Measurements from ENCODE around the gene FANCD2. TPM values are rescaled to one million over a fixed set of nuclear protein-coding genes. Genes with fewer than 3 reads are reported as not detected.
A peak's percentile ranks its signal among the peaks of the same experiment; 100 is the strongest.
"Not testable (repeated sequence)": the region's sequence is repeated elsewhere in the genome, so short reads cannot be mapped to it uniquely, and the experiment has no call there.

Gene FANCD2
- total RNA-seq, 2 donors from 2014 or later: 35.0 to 110 TPM

- no peaks in the 10 kb centered on the region for H3K4me1 Mint-ChIP-seq (ENCODE audit: low read depth in 2 of 2)
- no peak overlapping the region for H3K4me3 Mint-ChIP-seq
- no peak for ATAC-seq
- no peak for DNase-seq (ENCODE audit: low spot score)
- no peak overlapping the region for H3K27ac Mint-ChIP-seq
- H3K27me3 Mint-ChIP-seq: no peaks in the 10 kb centered on the region
- H3K36me3 Mint-ChIP-seq: peaks cover 14% of the 10 kb centered on the region
- H3K9me3 Mint-ChIP-seq: no peaks in the 10 kb centered on the region
These were observed 67.4 kb downstream of the FANCD2 start for GRCh38 chr3:10093678-10094077.

- no peaks in the 10 kb centered on the region for H3K9me3 Mint-ChIP-seq
- H3K27me3 Mint-ChIP-seq: no peaks in the 10 kb centered on the region
- peaks cover 5% of the 10 kb centered on the region for H3K36me3 Mint-ChIP-seq
- no peaks in the 10 kb centered on the region for H3K4me1 Mint-ChIP-seq (ENCODE audit: low read depth in 2 of 2)
- ATAC-seq (no peak), DNase-seq (ENCODE audit: low spot score) (no peak)
- no peak overlapping the region for H3K27ac Mint-ChIP-seq
- no peak overlapping the region for H3K4me3 Mint-ChIP-seq
These were observed 72.8 kb downstream of the FANCD2 start for GRCh38 chr3:10099041-10099440.

- no peaks in the 10 kb centered on the region for H3K36me3 Mint-ChIP-seq
These were observed 80.7 kb downstream of the FANCD2 start for GRCh38 chr3:10106919-10107318.

GRCh38 chr3:10108091-10108490 is 81.9 kb downstream of the FANCD2 start, which contains the start of gene FANCD2OS:
TSS of gene FANCD2OS (minus strand) at chr3:10108255. CDS start at chr3:10104774, 3,481 bp downstream.
- no peak within 1 kb of the TSS for H3K27ac Mint-ChIP-seq
- H3K4me3 Mint-ChIP-seq: no peak within 1 kb of the TSS
- H3K4me1 Mint-ChIP-seq (ENCODE audit: low read depth in 2 of 2): peaks cover 0 to 2% of the 10 kb centered on the region in 2 donors
- peaks cover 0 to 2% of the 10 kb centered on the region in 2 donors for H3K27me3 Mint-ChIP-seq
- H3K36me3 Mint-ChIP-seq: no peaks in the 10 kb centered on the region
- ATAC-seq (no peak), DNase-seq (ENCODE audit: low spot score) (no peak)
- no peaks in the 10 kb centered on the region for H3K9me3 Mint-ChIP-seq

More at GRCh38 chr3:10106919-10107318, 80.7 kb downstream of the FANCD2 start:
- Mint-ChIP-seq H3K27ac (no peak overlapping the region), H3K27me3 (peaks cover 0 to 2% of the 10 kb centered on the region in 2 donors), H3K4me3 (no peak overlapping the region), H3K9me3 (no peaks in the 10 kb centered on the region), H3K4me1 (ENCODE audit: low read depth in 2 of 2) (peaks cover 0 to 2% of the 10 kb centered on the region in 2 donors)
- no peak for ATAC-seq
- DNase-seq (ENCODE audit: low spot score): no peak

GRCh38 chr3:10115326-10116137 is 89.3 kb downstream of the FANCD2 start, which contains the start of gene BRK1:
TSS of gene BRK1 (plus strand) at chr3:10115675. CDS start at chr3:10115702, 27 bp downstream.
- Mint-ChIP-seq H3K27ac (peak within 1 kb of the TSS; percentile 87 to 91), H3K36me3 (peaks cover 9% of the 10 kb centered on the region), H3K4me1 (ENCODE audit: low read depth in 2 of 2) (peaks cover 23 to 26% of the 10 kb centered on the region in 2 donors), H3K9me3 (no peaks in the 10 kb centered on the region), H3K4me3 (peak within 1 kb of the TSS; percentile 97), H3K27me3 (no peaks in the 10 kb centered on the region)
- ATAC-seq (peak; percentile 99 to 100), DNase-seq (ENCODE audit: low spot score) (peak; percentile 95)

GRCh38 chr3:10116138-10116460 is 89.9 kb downstream of the FANCD2 start:
- peaks cover 29 to 31% of the 10 kb centered on the region in 2 donors for H3K4me1 Mint-ChIP-seq (ENCODE audit: low read depth in 2 of 2)
- peak in 1 of 2 donors; percentile 34 for ATAC-seq
- peak overlapping the region; percentile 97 for H3K4me3 Mint-ChIP-seq
- no peaks in the 10 kb centered on the region for H3K9me3 Mint-ChIP-seq
- peaks cover 15% of the 10 kb centered on the region for H3K36me3 Mint-ChIP-seq
- DNase-seq (ENCODE audit: low spot score): no peak
- H3K27me3 Mint-ChIP-seq: no peaks in the 10 kb centered on the region
- peak overlapping the region; percentile 87 to 91 for H3K27ac Mint-ChIP-seq

- DNase-seq (ENCODE audit: low spot score): no peak
- Mint-ChIP-seq H3K27ac (peak overlapping the region; percentile 87 to 91), H3K4me1 (ENCODE audit: low read depth in 2 of 2) (peaks cover 32 to 33% of the 10 kb centered on the region in 2 donors), H3K4me3 (peak overlapping the region; percentile 97), H3K9me3 (no peaks in the 10 kb centered on the region), H3K27me3 (no peaks in the 10 kb centered on the region), H3K36me3 (peaks cover 15% of the 10 kb centered on the region)
- no peak for ATAC-seq
These were observed 90.7 kb downstream of the FANCD2 start for GRCh38 chr3:10116928-10117327.

- Mint-ChIP-seq H3K36me3 (peaks cover 23% of the 10 kb centered on the region), H3K4me3 (no peak overlapping the region), H3K27ac (no peak overlapping the region), H3K27me3 (no peaks in the 10 kb centered on the region), H3K9me3 (no peaks in the 10 kb centered on the region), H3K4me1 (ENCODE audit: low read depth in 2 of 2) (peaks cover 40 to 45% of the 10 kb centered on the region in 2 donors)
- no peak for DNase-seq (ENCODE audit: low spot score)
- ATAC-seq: no peak
These were observed 93.1 kb downstream of the FANCD2 start for GRCh38 chr3:10119376-10119775.

- no peak overlapping the region for H3K4me3 Mint-ChIP-seq
- H3K27ac Mint-ChIP-seq: peak overlapping the region; percentile 2 to 32
- ATAC-seq: no peak
- no peaks in the 10 kb centered on the region for H3K27me3 Mint-ChIP-seq
- peaks cover 32% of the 10 kb centered on the region for H3K36me3 Mint-ChIP-seq
- H3K9me3 Mint-ChIP-seq: no peaks in the 10 kb centered on the region
- DNase-seq (ENCODE audit: low spot score): no peak
- H3K4me1 Mint-ChIP-seq (ENCODE audit: low read depth in 2 of 2): peaks cover 36 to 48% of the 10 kb centered on the region in 2 donors
These were observed 94.8 kb downstream of the FANCD2 start for GRCh38 chr3:10121064-10121463.

GRCh38 chr3:10122724-10123123 is 96.5 kb downstream of the FANCD2 start:
- no peak overlapping the region for H3K4me3 Mint-ChIP-seq
- H3K9me3 Mint-ChIP-seq: no peaks in the 10 kb centered on the region
- peaks cover 27 to 45% of the 10 kb centered on the region in 2 donors for H3K4me1 Mint-ChIP-seq (ENCODE audit: low read depth in 2 of 2)
- H3K36me3 Mint-ChIP-seq: peaks cover 38% of the 10 kb centered on the region
- ATAC-seq (no peak), DNase-seq (ENCODE audit: low spot score) (no peak)
- H3K27ac Mint-ChIP-seq: peak overlapping the region in 1 of 2 donors; percentile 26
- H3K27me3 Mint-ChIP-seq: no peaks in the 10 kb centered on the region

- H3K9me3 Mint-ChIP-seq; DNase-seq (ENCODE audit: low spot score); H3K4me1 Mint-ChIP-seq (ENCODE audit: low read depth in 2 of 2); H3K36me3 Mint-ChIP-seq; H3K4me3 Mint-ChIP-seq; H3K27me3 Mint-ChIP-seq; H3K27ac Mint-ChIP-seq; ATAC-seq: not testable (repeated sequence)
These were observed 109.6 kb downstream of the FANCD2 start for GRCh38 chr3:10135872-10136271.

- Mint-ChIP-seq H3K27me3 (no peaks in the 10 kb centered on the region), H3K4me1 (ENCODE audit: low read depth in 2 of 2) (no peaks in the 10 kb centered on the region), H3K36me3 (no peaks in the 10 kb centered on the region), H3K27ac (no peak overlapping the region), H3K4me3 (no peak overlapping the region), H3K9me3 (no peaks in the 10 kb centered on the region)
- no peak for DNase-seq (ENCODE audit: low spot score)
- no peak for ATAC-seq
These were observed 110.3 kb downstream of the FANCD2 start for GRCh38 chr3:10136426-10137005.

GRCh38 chr3:10137178-10137577 is 110.9 kb downstream of the FANCD2 start:
- ATAC-seq (no peak), DNase-seq (ENCODE audit: low spot score) (no peak)
- Mint-ChIP-seq H3K27ac (no peak overlapping the region), H3K36me3 (no peaks in the 10 kb centered on the region), H3K27me3 (no peaks in the 10 kb centered on the region), H3K4me1 (ENCODE audit: low read depth in 2 of 2) (no peaks in the 10 kb centered on the region), H3K4me3 (no peak overlapping the region), H3K9me3 (no peaks in the 10 kb centered on the region)

GRCh38 chr3:10140996-10141546 is 114.8 kb downstream of the FANCD2 start:
- ATAC-seq (no peak), DNase-seq (ENCODE audit: low spot score) (no peak)
- H3K27me3 Mint-ChIP-seq: no peaks in the 10 kb centered on the region
- no peaks in the 10 kb centered on the region for H3K9me3 Mint-ChIP-seq
- H3K36me3 Mint-ChIP-seq: peaks cover 6% of the 10 kb centered on the region
- peak overlapping the region; percentile 84 to 86 for H3K27ac Mint-ChIP-seq
- H3K4me1 Mint-ChIP-seq (ENCODE audit: low read depth in 2 of 2): peaks cover 16 to 17% of the 10 kb centered on the region in 2 donors
- peak overlapping the region; percentile 99 for H3K4me3 Mint-ChIP-seq
